Activated effector memory CD4-positive, alpha-beta T cell treated with anti-CD3 and anti-CD28 coated beads, Interleukin-2, amount 50 U/mL, for 16 hours (primary cell): ENCODE data around the gene AMH.
A peak's percentile ranks its signal among the peaks of the same experiment; 100 is the strongest.

ENCODE experiments used
- DNase-seq: peaks from one replicate; pipeline ENCODE4 v3.0.0-alpha.2; 2020

The AMH gene

DNA sequence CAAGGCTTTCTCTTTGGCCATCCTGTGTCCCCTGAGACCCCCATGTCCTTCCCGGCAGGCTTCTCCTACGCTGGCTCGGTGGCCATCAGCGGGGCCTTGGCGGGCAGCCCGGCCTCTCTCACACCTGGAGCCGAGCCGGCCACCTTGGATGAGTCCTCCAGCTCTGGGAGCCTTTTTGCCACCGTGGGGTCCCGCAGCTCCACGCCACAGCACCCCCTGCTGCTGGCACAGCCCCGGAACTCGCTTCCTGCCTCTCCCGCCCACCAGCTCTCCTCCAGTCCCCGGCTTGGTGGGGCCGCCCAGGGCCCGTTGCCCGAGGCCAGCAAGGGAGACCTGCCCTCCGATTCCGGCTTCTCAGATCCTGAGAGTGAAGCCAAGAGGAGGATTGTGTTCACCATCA is 27.2 kb upstream of the AMH start:
- DNase-seq: no peak

- DNase-seq: no peak
These were observed 25.7 kb upstream of the AMH start for GRCh38 chr19:2223391-2223790.

GRCh38 chr19:2223959-2224358 is 25.2 kb upstream of the AMH start:
- DNase-seq: no peak

- no peak for DNase-seq
These were observed 24.3 kb upstream of the AMH start for GRCh38 chr19:2224754-2225349.

DNA sequence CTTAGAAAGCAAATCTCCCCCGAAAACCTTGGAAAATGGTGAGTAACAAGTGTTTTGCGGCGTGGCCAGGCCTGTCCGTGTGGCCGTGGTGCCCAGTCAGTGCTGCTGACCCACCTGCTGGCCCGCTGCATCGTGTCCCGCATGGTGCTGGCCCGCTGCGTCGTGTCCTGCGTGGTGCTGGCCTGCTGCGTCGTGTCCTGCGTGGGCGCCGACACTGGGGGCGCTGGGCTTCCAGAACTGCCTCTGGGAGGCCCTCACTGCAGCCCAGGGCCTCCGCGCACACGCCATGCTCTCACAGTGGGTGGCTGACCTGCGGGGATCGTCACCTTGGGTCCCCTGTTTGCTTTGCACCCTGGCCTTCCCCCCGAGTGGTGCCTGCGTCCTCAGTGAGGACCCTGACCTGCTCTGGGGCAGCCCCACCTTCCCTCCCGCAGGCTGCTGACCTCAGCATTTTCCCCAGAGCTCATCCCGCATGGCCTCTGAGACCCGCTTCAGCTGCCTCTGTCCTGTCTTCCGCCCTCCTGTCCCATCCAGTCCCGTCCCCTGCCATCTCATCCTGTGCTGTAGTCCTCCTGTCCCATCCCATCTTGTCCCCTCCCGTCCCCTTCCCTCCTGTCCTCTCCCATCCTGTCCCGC is 23.6 kb upstream of the AMH start:
- no peak for DNase-seq

GRCh38 chr19:2226051-2226839 is 22.9 kb upstream of the AMH start:
- DNase-seq: no peak

DNA sequence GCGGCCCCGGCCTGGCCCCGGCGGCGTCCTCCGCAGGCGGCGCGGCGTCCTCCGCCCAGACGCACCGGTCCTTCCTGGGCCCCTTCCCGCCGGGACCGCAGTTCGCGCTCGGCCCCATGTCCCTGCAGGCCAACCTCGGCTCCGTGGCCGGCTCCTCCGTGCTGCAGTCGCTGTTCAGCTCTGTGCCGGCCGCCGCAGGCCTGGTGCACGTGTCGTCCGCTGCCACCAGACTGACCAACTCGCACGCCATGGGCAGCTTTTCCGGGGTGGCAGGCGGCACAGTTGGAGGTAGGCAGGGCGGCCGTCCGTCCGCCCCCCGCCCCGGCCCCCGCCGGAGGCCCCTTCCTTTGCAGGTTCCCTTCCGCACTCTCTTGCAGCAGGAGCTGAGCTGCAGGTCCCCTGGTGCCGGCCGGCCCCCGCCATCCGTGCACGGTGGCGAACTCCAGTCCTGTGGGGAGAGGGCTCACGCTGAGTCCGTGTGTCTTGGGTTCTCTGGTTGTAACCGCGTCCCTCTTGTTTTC is 22.2 kb upstream of the AMH start:
- DNase-seq: no peak

GRCh38 chr19:2227415-2228156 is 21.5 kb upstream of the AMH start:
- DNase-seq: no peak

- DNase-seq: no peak
These were observed 20.7 kb upstream of the AMH start for GRCh38 chr19:2228157-2229030.

DNA sequence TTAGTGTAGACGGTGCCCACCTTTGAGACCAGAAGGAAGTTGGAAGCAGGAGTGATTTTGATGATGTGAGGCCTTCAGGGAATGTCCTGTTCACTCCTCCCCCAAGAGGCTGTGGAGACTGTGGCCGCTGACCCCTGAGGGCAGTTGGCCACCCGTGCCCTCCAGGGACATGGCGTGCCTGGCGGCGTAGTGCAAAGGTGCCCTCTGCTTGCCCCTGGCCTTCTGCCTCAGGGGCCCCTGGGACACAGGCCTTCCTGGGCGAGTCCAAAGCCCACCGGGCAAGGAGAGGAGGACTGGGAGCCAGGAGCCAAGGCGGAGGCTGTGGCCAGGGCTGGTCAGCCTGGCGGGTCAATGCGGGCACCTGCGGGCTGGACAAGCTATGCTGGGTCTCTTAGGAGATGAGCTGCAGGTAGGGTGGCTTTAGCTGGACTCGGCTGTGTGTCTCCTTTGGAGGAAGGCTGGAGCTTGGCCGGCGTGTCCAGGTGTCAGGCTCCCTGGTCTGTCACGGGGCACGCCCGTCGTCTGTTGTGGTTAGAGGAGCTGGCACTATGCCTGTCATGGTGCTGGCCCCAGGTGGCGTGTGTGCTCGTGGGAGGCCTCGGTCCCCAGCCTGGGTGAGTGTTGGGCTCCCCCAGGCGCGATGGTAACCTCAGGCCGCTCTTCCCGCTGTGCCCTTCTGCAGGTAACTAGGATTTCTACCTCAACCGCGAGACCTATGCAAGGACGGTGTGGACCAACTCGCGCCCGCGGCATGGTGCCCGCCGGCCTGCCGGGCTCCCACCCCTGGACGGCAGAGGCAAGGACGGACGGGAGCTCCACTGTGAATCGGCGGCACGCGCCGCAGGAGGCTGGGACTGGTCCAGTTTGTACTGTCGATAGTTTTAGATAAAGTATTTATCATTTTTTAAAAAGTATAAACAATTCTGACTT is 19.8 kb upstream of the AMH start:
- DNase-seq: no peak

- DNase-seq: no peak
These were observed 19.0 kb upstream of the AMH start for GRCh38 chr19:2230033-2230531.

DNA sequence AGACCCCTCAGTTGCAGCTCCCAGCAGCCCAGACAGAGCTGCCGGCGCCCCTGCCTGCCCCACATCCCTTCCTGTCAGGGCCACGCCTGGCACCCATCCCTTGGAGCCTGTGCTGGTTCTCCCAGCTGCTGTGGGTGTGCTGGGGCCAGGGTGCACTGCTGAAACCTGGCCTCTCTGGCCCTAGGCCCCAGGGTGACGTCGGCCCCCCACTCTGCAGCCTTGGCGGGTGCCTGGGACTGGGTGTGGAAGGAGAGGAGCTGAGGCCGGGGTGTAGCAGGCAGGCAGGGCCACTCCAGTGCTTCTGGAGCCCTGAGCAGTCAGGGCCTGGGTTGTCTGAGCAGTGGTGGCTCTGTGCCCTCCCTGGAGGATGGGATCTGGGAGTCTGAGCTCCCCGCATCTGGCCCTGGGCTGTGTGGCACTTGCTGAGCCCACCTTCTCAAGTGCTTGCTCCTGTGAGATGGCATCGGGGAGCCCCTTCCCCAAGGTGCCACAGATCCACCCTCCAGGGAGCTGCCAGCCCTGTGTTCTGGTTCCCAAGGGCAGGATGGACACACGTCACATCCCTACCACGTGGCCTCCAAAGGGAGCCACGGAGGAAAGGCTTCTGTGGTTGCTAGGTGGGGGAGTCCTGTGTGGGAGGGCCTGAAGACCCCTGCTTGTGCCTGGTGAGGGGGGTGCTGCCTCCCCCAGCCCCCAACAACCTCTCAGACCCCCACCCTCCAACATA is 18.2 kb upstream of the AMH start:
- DNase-seq: no peak

GRCh38 chr19:2231621-2232221 is 17.4 kb upstream of the AMH start:
- DNase-seq: no peak

DNA sequence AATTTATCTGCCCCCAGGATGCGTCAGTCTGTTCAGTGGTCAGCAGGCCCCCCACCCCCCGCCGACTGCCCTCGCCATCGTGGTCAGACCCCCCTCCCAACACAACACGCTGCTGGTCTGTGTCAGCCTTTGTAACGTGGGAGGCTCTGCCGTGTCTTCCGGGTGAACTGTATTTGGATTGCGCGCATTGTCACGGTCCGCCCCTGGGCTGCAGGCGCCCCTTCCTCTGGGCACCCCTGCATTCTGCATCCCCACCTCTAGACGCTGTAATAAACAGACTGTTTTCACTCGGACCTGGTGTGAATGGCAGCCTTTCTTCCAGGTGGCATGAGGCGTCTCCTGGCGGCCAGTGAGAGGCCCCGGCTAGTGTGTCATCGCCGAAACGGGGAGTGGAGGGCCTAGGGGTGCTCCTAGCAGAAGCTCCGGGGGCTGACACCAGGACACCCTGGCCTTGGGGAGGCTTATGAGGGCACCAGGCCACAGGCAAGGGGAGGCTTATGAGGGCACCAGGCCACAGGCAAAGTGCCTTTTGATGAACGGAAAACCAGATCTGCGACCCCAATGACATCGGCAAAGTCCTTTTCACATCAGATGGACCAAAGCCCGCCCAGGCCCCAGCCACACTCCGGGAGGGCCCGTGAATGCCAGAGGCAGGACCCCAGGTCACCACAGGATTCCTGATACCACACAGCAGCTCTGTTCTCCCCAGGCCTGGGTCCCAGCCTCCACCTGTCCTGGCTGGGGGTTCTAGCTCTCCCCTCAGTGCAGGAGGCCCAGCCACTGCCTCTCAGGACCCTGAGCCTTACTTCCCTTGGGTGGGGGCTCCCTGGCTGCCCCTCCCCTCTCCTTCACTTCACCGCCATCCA is 16.6 kb upstream of the AMH start:
- no peak for DNase-seq

DNA sequence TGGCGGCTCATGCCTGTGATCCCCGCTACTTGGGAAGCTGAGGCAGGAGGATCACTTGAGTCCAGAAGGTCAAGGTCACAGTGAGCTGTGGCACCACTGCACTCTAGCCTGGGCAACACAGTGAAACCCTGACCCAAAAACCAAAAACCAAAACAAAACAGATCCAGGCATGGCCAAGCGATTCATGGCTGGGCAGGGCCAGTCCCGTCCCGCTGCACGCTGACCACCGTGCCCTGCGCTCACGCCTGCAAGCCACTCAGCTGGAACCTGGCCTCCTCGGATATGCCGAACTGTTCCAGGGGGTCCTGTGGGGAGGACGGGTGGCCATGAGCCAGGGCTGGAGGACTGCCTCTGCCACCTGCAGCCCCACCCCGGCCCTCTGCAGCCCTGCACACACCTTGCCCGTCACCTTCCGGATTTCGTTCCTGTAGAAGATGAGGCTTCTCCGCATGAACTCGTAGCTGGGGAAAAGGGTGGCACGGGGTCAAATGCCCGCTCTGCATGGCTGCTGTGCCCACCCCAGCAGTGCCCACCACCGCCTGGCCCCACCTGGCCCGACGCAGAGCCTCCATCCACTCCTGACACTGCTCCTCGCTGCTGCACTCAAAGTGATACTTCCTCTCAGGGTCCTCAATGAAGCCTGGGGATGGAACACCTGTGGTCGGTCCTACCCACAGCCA is 15.4 kb upstream of the AMH start:
- DNase-seq: no peak

- no peak for DNase-seq
These were observed 14.1 kb upstream of the AMH start for GRCh38 chr19:2234996-2235380.

GRCh38 chr19:2235381-2236063 is 13.6 kb upstream of the AMH start:
- DNase-seq: peak; percentile 70

GRCh38 chr19:2236064-2236313 is 13.1 kb upstream of the AMH start:
- no peak for DNase-seq
